DOHH2 (cell line): ENCODE measurements around the gene LIPI.

Experiments used
- H3F3A ChIP-seq: fragments of 200-600 bp; sonication (generic), shearing (Covaris generic); 2 replicates; pipeline ENCODE4 v1.6.0; 2016; ENCODE audit warnings: antibody characterized with exemption, mild to moderate bottlenecking; ENCODE audit not compliant: control insufficient read depth, insufficient read depth
- H3K27ac ChIP-seq: fragments of 200-600 bp; sonication (generic); 2 replicates; pipeline ENCODE4 v1.5.1; 2014; ENCODE audit warnings: low read depth, mild to moderate bottlenecking, low read length, moderate library complexity
- H3K27me3 ChIP-seq: fragments of 200-600 bp; sonication (generic); 2 replicates; pipeline ENCODE4 v1.6.1; 2014; ENCODE audit warnings: mild to moderate bottlenecking, low read length, mixed read lengths; ENCODE audit not compliant: control insufficient read depth
- H3K36me3 ChIP-seq: fragments of 200-600 bp; sonication (generic); 2 replicates; pipeline ENCODE4 v1.6.1; 2014; ENCODE audit warnings: mild to moderate bottlenecking, low read length, moderate library complexity, mixed read lengths; ENCODE audit not compliant: control insufficient read depth
- H3K4me1 ChIP-seq: fragments of 200-600 bp; sonication (generic); 2 replicates; pipeline ENCODE4 v1.6.1; 2014; ENCODE audit warnings: mild to moderate bottlenecking, low read length, mixed read lengths; ENCODE audit not compliant: control insufficient read depth
- H3K4me2 ChIP-seq: fragments of 200-600 bp; sonication (generic); 2 replicates; pipeline ENCODE4 v1.6.0; 2014; ENCODE audit warnings: mild to moderate bottlenecking, low read length, moderate library complexity
- H3K4me3 ChIP-seq: fragments of 200-600 bp; sonication (generic); 2 replicates; pipeline ENCODE4 v1.5.1; 2014; ENCODE audit warnings: mild to moderate bottlenecking, low read length, mixed read lengths
- H3K79me2 ChIP-seq: fragments of 200-600 bp; sonication (generic); 2 replicates; pipeline ENCODE4 v1.6.1; 2014; ENCODE audit warnings: mild to moderate bottlenecking, low read length, mixed read lengths; ENCODE audit not compliant: control insufficient read depth
- H3K9me2 ChIP-seq: fragments of 200-600 bp; sonication (generic); replicated peaks from 2 replicates; pipeline ENCODE4 v1.6.1; 2014; ENCODE audit warnings: mild to moderate bottlenecking, low read length, mixed read lengths; ENCODE audit not compliant: control insufficient read depth
- H3K9me3 ChIP-seq: fragments of 200-600 bp; sonication (generic); 2 replicates; pipeline ENCODE4 v1.6.1; 2014; ENCODE audit warnings: antibody characterized with exemption, low read length, mixed read lengths; ENCODE audit not compliant: control insufficient read depth, insufficient read depth
- H4K20me1 ChIP-seq: fragments of 200-600 bp; sonication (generic); 2 replicates; pipeline ENCODE4 v1.6.0; 2014; ENCODE audit warnings: low read depth, mild to moderate bottlenecking, antibody characterized with exemption, low read length, moderate library complexity; ENCODE audit not compliant: control insufficient read depth, insufficient read depth
- CTCF ChIP-seq: fragments of 200-600 bp; sonication (generic); IDR thresholded peaks from one replicate; pipeline ENCODE4 v1.5.1; 2014; ENCODE audit warnings: antibody characterized with exemption, mild to moderate bottlenecking, low read depth, low read length; ENCODE audit not compliant: poor library complexity, severe bottlenecking
- EZH2phosphoT487 ChIP-seq: fragments of 200-600 bp; sonication (generic); IDR thresholded peaks from 2 replicates; pipeline ENCODE4 v1.6.1; 2017; ENCODE audit warnings: borderline replicate concordance, mild to moderate bottlenecking, antibody characterized with exemption, low read length, moderate library complexity, mixed read lengths

Gene LIPI

GRCh38 chr21:14097881-14098499 lies 112.8 kb downstream of the LIPI start:
- Histone ChIP-seq H3K27me3 (no peaks in the 10 kb centered on the region), H3K36me3 (peaks cover 6% of the 10 kb centered on the region; the same call in 1 of the 2 replicates)
- TF ChIP-seq EZH2phosphoT487 (no peak), CTCF (no peak)

GRCh38 chr21:14096577-14096976 lies 114.2 kb downstream of the LIPI start:
- no peaks in the 10 kb centered on the region for H3K4me1 ChIP-seq
- H4K20me1 ChIP-seq: no peaks in the 10 kb centered on the region
- TF ChIP-seq CTCF (no peak), EZH2phosphoT487 (no peak)
- no peak overlapping the region for H3K4me3 ChIP-seq
- H3K27ac ChIP-seq: no peak overlapping the region
- H3K9me3 ChIP-seq: no peaks in the 10 kb centered on the region; the same call in 1 of the 2 replicates
- no peak overlapping the region for H3K4me2 ChIP-seq
- no peaks in the 10 kb centered on the region for H3K27me3 ChIP-seq
- no peaks in the 10 kb centered on the region for H3F3A ChIP-seq
- peaks cover 10% of the 10 kb centered on the region for H3K36me3 ChIP-seq
- H3K9me2 ChIP-seq: no peaks in the 10 kb centered on the region
- no peaks in the 10 kb centered on the region for H3K79me2 ChIP-seq

More at GRCh38 chr21:14097881-14098499, 112.8 kb downstream of the LIPI start:
- H3F3A ChIP-seq: no peaks in the 10 kb centered on the region
- H4K20me1 ChIP-seq: no peaks in the 10 kb centered on the region
- no peaks in the 10 kb centered on the region for H3K9me2 ChIP-seq
- no peak overlapping the region for H3K4me2 ChIP-seq
- H3K4me1 ChIP-seq: no peaks in the 10 kb centered on the region
- no peak overlapping the region for H3K27ac ChIP-seq
- no peaks in the 10 kb centered on the region for H3K9me3 ChIP-seq
- no peak overlapping the region for H3K4me3 ChIP-seq
- no peaks in the 10 kb centered on the region for H3K79me2 ChIP-seq

GRCh38 chr21:14096172-14096571 lies 114.6 kb downstream of the LIPI start:
- H4K20me1 ChIP-seq: no peaks in the 10 kb centered on the region
- peaks cover 11% of the 10 kb centered on the region for H3K36me3 ChIP-seq
- no peak for TF ChIP-seq EZH2phosphoT487
- no peak for TF ChIP-seq CTCF
- no peaks in the 10 kb centered on the region for H3K4me1 ChIP-seq
- no peaks in the 10 kb centered on the region for H3F3A ChIP-seq
- no peak overlapping the region for H3K4me3 ChIP-seq
- no peaks in the 10 kb centered on the region for H3K79me2 ChIP-seq
- H3K9me2 ChIP-seq: no peaks in the 10 kb centered on the region
- no peak overlapping the region for H3K27ac ChIP-seq
- H3K27me3 ChIP-seq: no peaks in the 10 kb centered on the region
- no peaks in the 10 kb centered on the region; the same call in 1 of the 2 replicates for H3K9me3 ChIP-seq
- no peak overlapping the region for H3K4me2 ChIP-seq
